HepG2 (cell line): Measurements from ENCODE around the gene SLC44A4. TPM values are rescaled to one million over a fixed set of nuclear protein-coding genes. Genes with fewer than 3 reads are reported as not detected.

Source experiments
- ARHGAP35 ChIP-seq: sonication (generic); formaldehyde crosslinking; IDR thresholded peaks from 2 replicates; pipeline ENCODE4 v1.9.0; 2022; ENCODE audit warnings: mild to moderate bottlenecking, inconsistent platforms, moderate library complexity, missing genetic modification reagents, borderline replicate concordance
- ARNTL ChIP-seq: sonication (generic); formaldehyde crosslinking; IDR thresholded peaks from 2 replicates; pipeline ENCODE4 v1.4.0; 2020; ENCODE audit warnings: mild to moderate bottlenecking, missing genetic modification reagents
- CC2D1A ChIP-seq: sonication (generic); formaldehyde crosslinking; IDR thresholded peaks from 2 replicates; pipeline ENCODE4 v1.8.1; 2023; ENCODE audit warnings: mild to moderate bottlenecking, missing genetic modification reagents
- HNRNPL ChIP-seq: fragments of 200-400 bp; formaldehyde crosslinking; IDR thresholded peaks from 2 replicates; pipeline ENCODE4 v1.6.1; 2017; ENCODE audit warnings: mild to moderate bottlenecking, low read depth, low read length
- MTA1 ChIP-seq: sonication (generic); formaldehyde crosslinking; IDR thresholded peaks from 2 replicates; pipeline ENCODE4 v1.4.0; 2020; ENCODE audit warnings: missing genetic modification reagents, mild to moderate bottlenecking, borderline replicate concordance
- NR2F1 ChIP-seq, 2 experiments: fragments of 450-650 bp in 1 of 2; formaldehyde crosslinking in 1 of 2; IDR thresholded peaks; 2 replicates each; pipeline versions ENCODE4 v1.5.0 to v1.6.1; 2016 to 2020; ENCODE audit warnings: mild to moderate bottlenecking in 1 of 2, missing compliant biosample characterization in 1 of 2, missing genetic modification reagents in 1 of 2, moderate library complexity in 1 of 2
- PAWR ChIP-seq: sonication (generic); formaldehyde crosslinking; IDR thresholded peaks from 2 replicates; pipeline ENCODE4 v1.4.0; 2020; ENCODE audit warnings: missing genetic modification reagents, mild to moderate bottlenecking, borderline replicate concordance
- RELA ChIP-seq: sonication (generic); formaldehyde crosslinking; IDR thresholded peaks from 2 replicates; pipeline ENCODE4 v1.4.0; 2020; ENCODE audit warnings: missing genetic modification reagents
- RFX1 ChIP-seq: fragments of 450-650 bp; IDR thresholded peaks from 2 replicates; pipeline ENCODE4 v1.6.1; 2017
- TARDBP ChIP-seq: sonication (generic); formaldehyde crosslinking; IDR thresholded peaks from 2 replicates; pipeline ENCODE4 v1.8.0; 2022; ENCODE audit warnings: mild to moderate bottlenecking, missing genetic modification reagents
- U2AF1 ChIP-seq: fragments of 200-400 bp; formaldehyde crosslinking; optimal IDR thresholded peaks from 2 replicates; pipeline ENCODE3; 2017; ENCODE audit warnings: mild to moderate bottlenecking, low read depth, low read length
- ZIK1 ChIP-seq: sonication (generic); formaldehyde crosslinking; IDR thresholded peaks from 2 replicates; pipeline ENCODE4 v1.5.0; 2020; ENCODE audit warnings: mild to moderate bottlenecking, low read depth, missing genetic modification reagents, borderline replicate concordance
- ZMYM3 ChIP-seq: sonication (generic); formaldehyde crosslinking; IDR thresholded peaks from 2 replicates; pipeline ENCODE4 v1.5.1; 2020; ENCODE audit warnings: mild to moderate bottlenecking, missing genetic modification reagents
- ZNF292 ChIP-seq: sonication (generic); formaldehyde crosslinking; IDR thresholded peaks from 2 replicates; pipeline ENCODE4 v1.8.1; 2022; ENCODE audit warnings: mild to moderate bottlenecking, low read depth, missing genetic modification reagents, borderline replicate concordance
- ZNF556 ChIP-seq: sonication (generic); formaldehyde crosslinking; IDR thresholded peaks from 2 replicates; pipeline ENCODE4 v1.4.0; 2020; ENCODE audit warnings: mild to moderate bottlenecking, missing genetic modification reagents, borderline replicate concordance
- ZNF724P ChIP-seq: sonication (generic); formaldehyde crosslinking; IDR thresholded peaks from 2 replicates; pipeline ENCODE4 v1.8.0; 2022; ENCODE audit warnings: missing genetic modification reagents, borderline replicate concordance
- ZNF768 ChIP-seq: sonication (generic); formaldehyde crosslinking; IDR thresholded peaks from 2 replicates; pipeline ENCODE4 v1.4.0; 2020; ENCODE audit warnings: missing genetic modification reagents
- ZSCAN31 ChIP-seq: sonication (generic); formaldehyde crosslinking; IDR thresholded peaks from 2 replicates; pipeline ENCODE4 v1.5.0; 2020; ENCODE audit warnings: low read depth, mild to moderate bottlenecking, missing genetic modification reagents
- polyA plus RNA-seq, 8 experiments: library from polyadenylated mRNA; depleted of rRNA in 3 of 8; stranded (reverse) in 7 of 8; unstranded in 1 of 8; fragments of >200 nt; fragmentation: Illumina TruSeq in 4 of 8; extraction: Trizol in 4 of 8; gene quantifications; 2 replicates each; pipeline versions ENCODE4 v1.2.1 to v1.2.3, GENCODE V29; 2011 to 2016; ENCODE audit warnings: low read depth in 4 of 8, missing spikeins in 1 of 8, mixed read lengths in 1 of 8; ENCODE audit not compliant: insufficient read depth in 1 of 8
- total RNA-seq, 5 experiments: library from RNA; depleted of rRNA; stranded (reverse); fragments of >200 nt; fragmentation: Illumina TruSeq; extraction: Trizol; gene quantifications; 2 replicates each; pipeline ENCODE4 v1.2.3, GENCODE V29; 2016; ENCODE audit warnings: low read depth in 1 of 5
- TF ChIP-seq, protein P1 (sequence below): sonication (generic); formaldehyde crosslinking; IDR thresholded peaks from 2 replicates; pipeline ENCODE4 v1.4.0; 2020; ENCODE audit warnings: missing genetic modification reagents, borderline replicate concordance
- TF ChIP-seq, protein P2 (sequence below): sonication (generic); formaldehyde crosslinking; IDR thresholded peaks from 2 replicates; pipeline ENCODE4 v1.8.1; 2023; ENCODE audit warnings: missing genetic modification reagents, mild to moderate bottlenecking, borderline replicate concordance
- TF ChIP-seq, protein P3 (sequence below): sonication (generic); formaldehyde crosslinking; IDR thresholded peaks from 2 replicates; pipeline ENCODE4 v1.5.1; 2020; ENCODE audit warnings: missing genetic modification reagents, mild to moderate bottlenecking, borderline replicate concordance
- TF ChIP-seq, protein P4 (sequence below): sonication (generic); formaldehyde crosslinking; IDR thresholded peaks from 2 replicates; pipeline ENCODE4 v1.9.0; 2021; ENCODE audit warnings: missing genetic modification reagents, mild to moderate bottlenecking, borderline replicate concordance

The SLC44A4 gene
- total and polyA plus RNA-seq, 2 of the 13 experiments (the other 11 are each of a cell fraction or from before 2014, with no cell fraction given): 3.5 to 5.9 TPM

DNA sequence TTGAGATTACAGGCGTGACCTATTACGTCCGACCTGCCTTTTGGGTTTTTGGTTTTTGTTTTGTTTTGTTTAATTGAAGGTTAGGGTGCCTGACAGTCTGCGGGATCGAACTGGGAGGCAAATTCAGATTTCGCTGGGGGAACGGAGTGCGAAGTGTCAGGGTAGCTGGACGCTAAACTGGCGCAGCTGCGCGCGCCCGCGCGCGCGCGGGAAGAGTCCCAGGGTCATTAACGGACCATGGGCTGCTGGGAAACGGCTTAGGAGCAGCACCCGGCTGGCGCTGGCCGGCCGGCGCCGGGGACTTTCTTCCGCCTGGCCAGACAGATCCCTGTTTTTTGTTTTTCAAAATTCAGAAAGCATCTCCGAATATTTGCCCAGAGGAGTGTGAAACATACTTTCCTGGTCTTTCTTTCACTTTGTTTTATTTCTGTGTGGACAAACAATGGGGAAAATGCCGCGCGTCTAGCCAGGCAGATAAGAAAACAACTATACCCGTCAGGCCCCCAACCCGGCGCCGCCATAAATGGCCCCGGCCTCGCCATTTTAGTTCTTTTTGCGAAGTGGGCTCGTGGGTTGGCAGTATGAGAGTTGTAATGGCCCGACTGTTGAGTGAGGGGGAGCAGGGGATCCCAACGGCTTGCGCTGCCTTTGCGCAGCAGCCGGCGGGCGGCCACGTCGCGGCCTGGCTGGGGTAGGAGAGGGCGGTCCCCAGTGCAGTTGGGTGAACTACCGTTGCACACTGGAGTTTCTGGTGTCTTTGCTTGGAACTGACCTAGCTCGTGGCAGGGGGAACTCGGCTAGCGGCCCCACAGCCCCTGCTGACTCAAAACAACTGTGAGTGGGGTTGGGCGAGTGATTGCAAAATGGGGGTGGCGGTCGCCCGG is 44.2 kb downstream of the SLC44A4 start (continued):
- TF ChIP-seq, protein P1, sequence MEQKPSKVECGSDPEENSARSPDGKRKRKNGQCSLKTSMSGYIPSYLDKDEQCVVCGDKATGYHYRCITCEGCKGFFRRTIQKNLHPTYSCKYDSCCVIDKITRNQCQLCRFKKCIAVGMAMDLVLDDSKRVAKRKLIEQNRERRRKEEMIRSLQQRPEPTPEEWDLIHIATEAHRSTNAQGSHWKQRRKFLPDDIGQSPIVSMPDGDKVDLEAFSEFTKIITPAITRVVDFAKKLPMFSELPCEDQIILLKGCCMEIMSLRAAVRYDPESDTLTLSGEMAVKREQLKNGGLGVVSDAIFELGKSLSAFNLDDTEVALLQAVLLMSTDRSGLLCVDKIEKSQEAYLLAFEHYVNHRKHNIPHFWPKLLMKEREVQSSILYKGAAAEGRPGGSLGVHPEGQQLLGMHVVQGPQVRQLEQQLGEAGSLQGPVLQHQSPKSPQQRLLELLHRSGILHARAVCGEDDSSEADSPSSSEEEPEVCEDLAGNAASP (CRISPR knock-in tag): peak; percentile 68
- TF ChIP-seq RFX1 (no peak), U2AF1 (no peak), ARHGAP35 (CRISPR knock-in tag) (no peak; the same call in 1 of the 2 replicates), RELA (CRISPR knock-in tag) (0 out of 2 replicates have a peak, but pooled peaks have one; percentile 57), ZIK1 (CRISPR knock-in tag) (0 out of 2 replicates have a peak, but pooled peaks have one; percentile 39), ZNF768 (CRISPR knock-in tag) (peak; percentile 73; the same call in 1 of the 2 replicates), MTA1 (peak; percentile 71; the same call in 1 of the 2 replicates), HNRNPL (peak; percentile 83; the same call in 1 of the 2 replicates), ZMYM3 (CRISPR knock-in tag) (peak; percentile 57; the same call in 1 of the 2 replicates), NR2F1 (CRISPR knock-in tag; IDR thresholded peaks at IDR 0.05) (peak in 1 of 2 experiments; percentile 43; a peak in 1 of 4 replicates), ZNF724P (CRISPR knock-in tag) (no peak), PAWR (CRISPR knock-in tag) (no peak), ZNF556 (peak; percentile 54; the same call in 1 of the 2 replicates), CC2D1A (CRISPR knock-in tag) (no peak), ARNTL (CRISPR knock-in tag) (peak; percentile 73), ZNF292 (CRISPR knock-in tag) (no peak), ZSCAN31 (peak; percentile 49; the same call in 1 of the 2 replicates), TARDBP (CRISPR knock-in tag) (peak; percentile 85)
- TF ChIP-seq, protein P2, sequence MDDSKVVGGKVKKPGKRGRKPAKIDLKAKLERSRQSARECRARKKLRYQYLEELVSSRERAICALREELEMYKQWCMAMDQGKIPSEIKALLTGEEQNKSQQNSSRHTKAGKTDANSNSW (CRISPR knock-in tag): peak; percentile 76; the same call in 1 of the 2 replicates
- TF ChIP-seq, protein P3, sequence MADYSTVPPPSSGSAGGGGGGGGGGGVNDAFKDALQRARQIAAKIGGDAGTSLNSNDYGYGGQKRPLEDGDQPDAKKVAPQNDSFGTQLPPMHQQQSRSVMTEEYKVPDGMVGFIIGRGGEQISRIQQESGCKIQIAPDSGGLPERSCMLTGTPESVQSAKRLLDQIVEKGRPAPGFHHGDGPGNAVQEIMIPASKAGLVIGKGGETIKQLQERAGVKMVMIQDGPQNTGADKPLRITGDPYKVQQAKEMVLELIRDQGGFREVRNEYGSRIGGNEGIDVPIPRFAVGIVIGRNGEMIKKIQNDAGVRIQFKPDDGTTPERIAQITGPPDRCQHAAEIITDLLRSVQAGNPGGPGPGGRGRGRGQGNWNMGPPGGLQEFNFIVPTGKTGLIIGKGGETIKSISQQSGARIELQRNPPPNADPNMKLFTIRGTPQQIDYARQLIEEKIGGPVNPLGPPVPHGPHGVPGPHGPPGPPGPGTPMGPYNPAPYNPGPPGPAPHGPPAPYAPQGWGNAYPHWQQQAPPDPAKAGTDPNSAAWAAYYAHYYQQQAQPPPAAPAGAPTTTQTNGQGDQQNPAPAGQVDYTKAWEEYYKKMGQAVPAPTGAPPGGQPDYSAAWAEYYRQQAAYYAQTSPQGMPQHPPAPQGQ: peak; percentile 76; the same call in 1 of the 2 replicates
- TF ChIP-seq, protein P4, sequence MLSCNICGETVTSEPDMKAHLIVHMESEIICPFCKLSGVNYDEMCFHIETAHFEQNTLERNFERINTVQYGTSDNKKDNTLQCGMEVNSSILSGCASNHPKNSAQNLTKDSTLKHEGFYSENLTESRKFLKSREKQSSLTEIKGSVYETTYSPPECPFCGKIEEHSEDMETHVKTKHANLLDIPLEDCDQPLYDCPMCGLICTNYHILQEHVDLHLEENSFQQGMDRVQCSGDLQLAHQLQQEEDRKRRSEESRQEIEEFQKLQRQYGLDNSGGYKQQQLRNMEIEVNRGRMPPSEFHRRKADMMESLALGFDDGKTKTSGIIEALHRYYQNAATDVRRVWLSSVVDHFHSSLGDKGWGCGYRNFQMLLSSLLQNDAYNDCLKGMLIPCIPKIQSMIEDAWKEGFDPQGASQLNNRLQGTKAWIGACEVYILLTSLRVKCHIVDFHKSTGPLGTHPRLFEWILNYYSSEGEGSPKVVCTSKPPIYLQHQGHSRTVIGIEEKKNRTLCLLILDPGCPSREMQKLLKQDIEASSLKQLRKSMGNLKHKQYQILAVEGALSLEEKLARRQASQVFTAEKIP (CRISPR knock-in tag): 0 out of 2 replicates have a peak, but pooled peaks have one; percentile 63
